ENCODE data around the gene CTBP1. TPM values are rescaled to one million over a fixed set of nuclear protein-coding genes. Genes with fewer than 3 reads are reported as not detected.
A peak's percentile ranks its signal among the peaks of the same experiment; 100 is the strongest.

CTBP1 gene
- total and polyA plus RNA-seq, 2 experiments from 2014 or later: 74.0 to 192 TPM

DNA sequence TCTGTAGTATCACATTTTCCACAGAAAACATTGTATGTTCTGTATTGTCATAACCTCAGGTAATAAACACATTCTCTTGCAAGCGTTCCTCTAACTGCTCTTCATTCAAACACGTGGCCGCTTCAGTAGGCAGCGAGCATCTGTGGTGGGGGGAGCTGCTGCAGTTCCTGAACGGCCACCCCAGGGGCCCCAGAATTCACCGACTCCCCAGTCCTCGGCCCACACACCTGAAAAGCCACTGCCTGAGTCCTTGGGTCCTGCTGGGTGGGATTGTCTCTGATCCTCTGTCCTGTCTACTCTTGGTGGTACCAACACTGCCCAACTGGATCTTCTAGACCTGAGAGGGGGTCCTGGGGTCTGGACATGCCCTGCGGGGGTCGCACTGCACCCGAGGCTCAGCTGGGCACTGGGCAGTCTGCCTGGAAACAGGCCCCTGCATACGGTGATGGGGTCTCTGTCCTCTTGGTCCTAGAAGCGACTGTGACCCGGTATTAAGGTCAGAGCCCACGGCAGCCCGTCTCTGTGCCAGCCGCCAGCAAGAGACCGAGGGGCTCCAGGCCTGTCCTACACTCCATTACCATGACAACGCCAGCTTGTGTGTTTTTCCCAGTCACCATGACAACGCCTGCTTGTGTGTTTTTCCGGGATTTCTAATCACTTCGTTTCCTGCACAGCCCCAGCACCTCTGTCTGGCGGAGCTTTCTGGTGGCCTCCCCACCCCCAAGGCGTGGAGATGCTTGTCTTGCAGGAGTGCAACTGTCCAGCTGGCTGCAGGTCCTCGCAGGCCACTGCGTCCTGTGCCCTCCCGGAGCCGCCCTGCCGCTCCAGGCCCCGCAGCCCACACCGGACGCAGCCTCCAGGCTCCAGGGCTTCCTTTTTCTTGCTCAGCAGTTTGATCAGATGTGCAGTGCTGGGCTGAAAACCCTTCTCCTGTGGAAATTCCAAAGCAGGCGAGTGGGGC, 16.0 kb downstream of the CTBP1 start:
- H3K79me2 ChIP-seq (replicated peaks; ENCODE audit: insufficient read depth): peaks cover 5% of the 10 kb centered on the region; the same call in 1 of the 2 replicates
- peak; percentile 50 for DNase-seq (ENCODE audit: low spot score)
- no peaks in the 10 kb centered on the region for H3K4me1 ChIP-seq (ENCODE audit: insufficient read depth)
- no peaks in the 10 kb centered on the region for H3K9me3 Mint-ChIP-seq
- H3K4me3 ChIP-seq: no peak overlapping the region
- H4K20me1 ChIP-seq (replicated peaks; ENCODE audit: insufficient read depth): peaks cover 6% of the 10 kb centered on the region
- no peak overlapping the region for H3K27ac ChIP-seq (ENCODE audit: low read depth)
- peaks cover 2% of the 10 kb centered on the region for H3K27me3 Mint-ChIP-seq (ENCODE audit: insufficient read depth, low read depth, poor library complexity)
- peaks cover 1% of the 10 kb centered on the region; the same call in 1 of the 2 replicates for H3K36me3 ChIP-seq (ENCODE audit: insufficient read depth)
- no peak overlapping the region for H3K4me2 ChIP-seq
- no peaks in the 10 kb centered on the region for H3K9me2 ChIP-seq (ENCODE audit: insufficient read depth)
- 0 out of 2 replicates have a peak, but pooled peaks cover 2% of the 10 kb centered on the region for H3F3A ChIP-seq (replicated peaks; ENCODE audit: low read depth)
- H3K4me1 Mint-ChIP-seq: no peaks in the 10 kb centered on the region
- no peaks in the 10 kb centered on the region for H3K27me3 ChIP-seq (ENCODE audit: insufficient read depth)
- peak overlapping the region; percentile 23; the same call in 1 of the 2 replicates for H3K27ac Mint-ChIP-seq
- H3K4me3 Mint-ChIP-seq: no peak overlapping the region
- H3K36me3 Mint-ChIP-seq (ENCODE audit: low read depth): peaks cover 68% of the 10 kb centered on the region
- no peak overlapping the region for H2AFZ ChIP-seq
- TF ChIP-seq ZNF114 (CRISPR knock-in tag; IDR thresholded peaks at IDR 0.05) (no peak), NANOG (IDR thresholded peaks at IDR 0.05; ENCODE audit: borderline replicate concordance) (no peak), ZNF462 (CRISPR knock-in tag; IDR thresholded peaks at IDR 0.05) (no peak), ZNF331 (CRISPR knock-in tag; IDR thresholded peaks at IDR 0.05; ENCODE audit: low read depth) (no peak), JUNB (IDR thresholded peaks at IDR 0.05; ENCODE audit: unreplicated experiment) (no peak), EZH2phosphoT487 (IDR thresholded peaks at IDR 0.05; ENCODE audit: unreplicated experiment) (no peak), CREB1 (CRISPR knock-in tag; IDR thresholded peaks at IDR 0.05; ENCODE audit: low read depth) (no peak), REST (IDR thresholded peaks at IDR 0.05; ENCODE audit: unreplicated experiment) (no peak), EZH2 (IDR thresholded peaks at IDR 0.05; ENCODE audit: low read depth, unreplicated experiment) (no peak)
- TF ChIP-seq, protein P1, sequence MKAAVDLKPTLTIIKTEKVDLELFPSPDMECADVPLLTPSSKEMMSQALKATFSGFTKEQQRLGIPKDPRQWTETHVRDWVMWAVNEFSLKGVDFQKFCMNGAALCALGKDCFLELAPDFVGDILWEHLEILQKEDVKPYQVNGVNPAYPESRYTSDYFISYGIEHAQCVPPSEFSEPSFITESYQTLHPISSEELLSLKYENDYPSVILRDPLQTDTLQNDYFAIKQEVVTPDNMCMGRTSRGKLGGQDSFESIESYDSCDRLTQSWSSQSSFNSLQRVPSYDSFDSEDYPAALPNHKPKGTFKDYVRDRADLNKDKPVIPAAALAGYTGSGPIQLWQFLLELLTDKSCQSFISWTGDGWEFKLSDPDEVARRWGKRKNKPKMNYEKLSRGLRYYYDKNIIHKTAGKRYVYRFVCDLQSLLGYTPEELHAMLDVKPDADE (IDR thresholded peaks at IDR 0.05): no peak
- no peak for ATAC-seq

Measured in GM23338 (cell line).